ENCODE data around the gene CDH24. TPM values are rescaled to one million over a fixed set of nuclear protein-coding genes. Genes with fewer than 3 reads are reported as not detected.

The CDH24 gene
- total and polyA plus RNA-seq, 2 experiments from 2014 or later: 6.9 to 18.0 TPM

DNA sequence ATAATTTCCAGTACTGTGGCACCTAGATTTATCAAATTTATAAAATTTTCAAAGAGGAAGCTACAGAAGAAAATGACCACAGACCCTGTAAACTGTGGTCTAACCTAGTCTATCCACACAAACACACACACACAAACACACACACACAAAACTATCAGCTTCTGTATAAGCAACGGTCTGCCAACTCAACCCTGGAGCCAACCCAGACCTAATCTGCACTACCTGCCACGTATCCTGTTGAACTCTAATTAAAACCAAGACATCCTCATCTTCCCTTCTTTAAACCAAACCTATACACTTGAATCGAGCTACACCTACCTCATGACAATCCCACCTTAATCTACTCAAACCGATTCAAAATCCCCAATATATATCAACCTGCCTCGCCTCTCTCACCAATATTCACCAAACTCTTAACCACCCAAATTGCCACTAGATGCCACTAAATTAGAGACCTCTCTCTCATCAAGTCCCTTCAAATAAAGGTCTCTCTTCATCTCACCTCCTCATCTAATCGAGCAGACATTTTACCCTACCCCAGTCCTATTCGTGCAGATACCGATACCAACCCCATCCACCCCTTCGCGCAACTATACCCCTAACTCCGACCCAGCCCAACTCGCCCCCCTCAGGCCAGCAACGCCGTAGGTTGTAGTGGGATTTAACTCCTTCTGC is 36.8 kb upstream of the CDH24 start:
- Histone ChIP-seq H3K4me3 (peak overlapping the region; percentile 32), H3K4me2 (peak overlapping the region; percentile 92), H3K9me3 (ENCODE audit: low read depth) (no peaks in the 10 kb centered on the region), H3K4me1 (ENCODE audit: insufficient read depth) (peaks cover 18% of the 10 kb centered on the region), H4K20me1 (ENCODE audit: insufficient read depth, poor library complexity, severe bottlenecking) (peaks cover 31% of the 10 kb centered on the region), H3K9me2 (replicated peaks; ENCODE audit: insufficient read depth) (no peaks in the 10 kb centered on the region), H3K27ac (peak overlapping the region; percentile 91), H3K36me3 (replicated peaks; ENCODE audit: insufficient read depth, low read depth) (peaks cover 6% of the 10 kb centered on the region), H3K27me3 (no peaks in the 10 kb centered on the region), H3K79me2 (peaks cover 84% of the 10 kb centered on the region), H2AFZ (peak overlapping the region; percentile 11)
- DNase-seq (ENCODE audit: low spot score): no peak
- no peak for TF ChIP-seq EZH2phosphoT487 (IDR thresholded peaks at IDR 0.05; ENCODE audit: low read depth, severe bottlenecking, unreplicated experiment)
- TF ChIP-seq, protein P1, sequence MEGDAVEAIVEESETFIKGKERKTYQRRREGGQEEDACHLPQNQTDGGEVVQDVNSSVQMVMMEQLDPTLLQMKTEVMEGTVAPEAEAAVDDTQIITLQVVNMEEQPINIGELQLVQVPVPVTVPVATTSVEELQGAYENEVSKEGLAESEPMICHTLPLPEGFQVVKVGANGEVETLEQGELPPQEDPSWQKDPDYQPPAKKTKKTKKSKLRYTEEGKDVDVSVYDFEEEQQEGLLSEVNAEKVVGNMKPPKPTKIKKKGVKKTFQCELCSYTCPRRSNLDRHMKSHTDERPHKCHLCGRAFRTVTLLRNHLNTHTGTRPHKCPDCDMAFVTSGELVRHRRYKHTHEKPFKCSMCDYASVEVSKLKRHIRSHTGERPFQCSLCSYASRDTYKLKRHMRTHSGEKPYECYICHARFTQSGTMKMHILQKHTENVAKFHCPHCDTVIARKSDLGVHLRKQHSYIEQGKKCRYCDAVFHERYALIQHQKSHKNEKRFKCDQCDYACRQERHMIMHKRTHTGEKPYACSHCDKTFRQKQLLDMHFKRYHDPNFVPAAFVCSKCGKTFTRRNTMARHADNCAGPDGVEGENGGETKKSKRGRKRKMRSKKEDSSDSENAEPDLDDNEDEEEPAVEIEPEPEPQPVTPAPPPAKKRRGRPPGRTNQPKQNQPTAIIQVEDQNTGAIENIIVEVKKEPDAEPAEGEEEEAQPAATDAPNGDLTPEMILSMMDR (IDR thresholded peaks at IDR 0.05; ENCODE audit: poor library complexity): peak; percentile 20
- TF ChIP-seq EZH2 (IDR thresholded peaks at IDR 0.05; ENCODE audit: borderline replicate concordance): no peak
- 4% methylated on average over 14 of the region's 14 CpGs for WGBS (ENCODE audit: low lambda C conversion rate, missing lambda C conversion rate)

DNA sequence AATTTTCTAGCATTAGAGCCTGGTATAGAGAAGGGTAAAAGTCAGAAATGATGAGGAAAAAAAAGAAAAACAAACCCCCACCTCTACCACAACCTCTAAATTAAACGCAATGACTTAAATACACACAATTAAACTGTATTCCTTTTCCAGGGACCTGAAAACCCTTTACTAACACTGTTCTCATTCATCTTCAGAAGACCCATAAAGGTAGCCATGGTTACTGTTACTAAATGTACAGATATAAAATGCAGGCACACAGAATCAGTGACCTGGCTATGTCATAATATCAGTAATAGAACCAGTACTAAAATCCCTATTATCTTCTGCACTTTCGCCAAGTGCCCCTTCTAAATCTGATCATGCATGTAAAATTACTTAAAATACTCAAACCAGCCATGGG is 36.2 kb upstream of the CDH24 start:
- H2AFZ ChIP-seq: no peak overlapping the region
- H3K27ac ChIP-seq: no peak overlapping the region
- H3K4me3 ChIP-seq: peak overlapping the region; percentile 32
- 96% methylated on average over 2 of the region's 2 CpGs for WGBS (ENCODE audit: low lambda C conversion rate, missing lambda C conversion rate)
- no peaks in the 10 kb centered on the region for H3K9me3 ChIP-seq (ENCODE audit: low read depth)
- H3K79me2 ChIP-seq: peaks cover 84% of the 10 kb centered on the region
- DNase-seq (ENCODE audit: low spot score): no peak
- H3K4me2 ChIP-seq: peak overlapping the region; percentile 92
- peaks cover 7% of the 10 kb centered on the region for H3K36me3 ChIP-seq (replicated peaks; ENCODE audit: insufficient read depth, low read depth)
- H3K4me1 ChIP-seq (ENCODE audit: insufficient read depth): peaks cover 18% of the 10 kb centered on the region
- peaks cover 31% of the 10 kb centered on the region for H4K20me1 ChIP-seq (ENCODE audit: insufficient read depth, poor library complexity, severe bottlenecking)
- TF ChIP-seq EZH2 (IDR thresholded peaks at IDR 0.05; ENCODE audit: borderline replicate concordance): no peak
- TF ChIP-seq EZH2phosphoT487 (IDR thresholded peaks at IDR 0.05; ENCODE audit: low read depth, severe bottlenecking, unreplicated experiment): no peak
- TF ChIP-seq, protein P1 (IDR thresholded peaks at IDR 0.05; ENCODE audit: poor library complexity): no peak
- H3K27me3 ChIP-seq: no peaks in the 10 kb centered on the region
- no peaks in the 10 kb centered on the region for H3K9me2 ChIP-seq (replicated peaks; ENCODE audit: insufficient read depth)

DNA sequence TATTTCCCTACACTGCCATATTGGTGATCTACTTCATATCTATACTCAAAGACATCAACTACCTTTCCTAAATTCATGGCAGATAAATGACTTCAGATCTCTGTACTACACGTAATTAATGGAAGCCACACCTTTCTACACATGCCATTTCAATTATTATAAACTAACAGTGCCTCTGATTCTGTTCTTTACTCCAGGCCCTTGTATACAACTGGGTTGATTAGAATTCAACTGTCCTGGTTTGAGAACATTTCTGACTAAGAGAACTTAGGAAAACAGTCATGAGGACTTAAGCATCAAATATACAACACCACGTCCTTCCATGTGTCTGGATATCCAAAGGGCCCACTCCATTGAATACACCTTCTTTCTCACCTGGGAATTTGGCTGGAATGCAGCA is 35.8 kb upstream of the CDH24 start:
- Histone ChIP-seq H3K27me3 (no peaks in the 10 kb centered on the region), H2AFZ (no peak overlapping the region), H3K4me3 (no peak overlapping the region), H4K20me1 (ENCODE audit: insufficient read depth, poor library complexity, severe bottlenecking) (peaks cover 31% of the 10 kb centered on the region), H3K36me3 (replicated peaks; ENCODE audit: insufficient read depth, low read depth) (peaks cover 7% of the 10 kb centered on the region), H3K4me1 (ENCODE audit: insufficient read depth) (peaks cover 18% of the 10 kb centered on the region), H3K9me3 (ENCODE audit: low read depth) (no peaks in the 10 kb centered on the region), H3K27ac (no peak overlapping the region), H3K9me2 (replicated peaks; ENCODE audit: insufficient read depth) (no peaks in the 10 kb centered on the region), H3K4me2 (peak overlapping the region; percentile 92), H3K79me2 (peaks cover 83% of the 10 kb centered on the region)
- WGBS (ENCODE audit: low lambda C conversion rate, missing lambda C conversion rate): 66% methylated on average over 2 of the region's 2 CpGs
- no peak for DNase-seq (ENCODE audit: low spot score)
- no peak for TF ChIP-seq EZH2 (IDR thresholded peaks at IDR 0.05; ENCODE audit: borderline replicate concordance)
- TF ChIP-seq, protein P1 (IDR thresholded peaks at IDR 0.05; ENCODE audit: poor library complexity): no peak
- no peak for TF ChIP-seq EZH2phosphoT487 (IDR thresholded peaks at IDR 0.05; ENCODE audit: low read depth, severe bottlenecking, unreplicated experiment)
